ENCODE measurements around the gene ZNF286A. TPM values are rescaled to one million over a fixed set of nuclear protein-coding genes. Genes with fewer than 3 reads are reported as not detected.

ZNF286A gene
- total and polyA plus RNA-seq, 4 donors: 1.1 to 7.5 (median 4.1) TPM

GRCh38 chr17:15654886-15655561 is 44.5 kb upstream of the ZNF286A start:
- Histone ChIP-seq H3K36me3 (ENCODE audit: control insufficient read depth in 4 of 4, insufficient read depth in 3 of 4, low read depth in 1 of 4, low read length in 3 of 4) (peaks cover 0 to 3% (median 0%) of the 10 kb centered on the region in 4 donors), H3K27me3 (ENCODE audit: control insufficient read depth in 4 of 4, insufficient read depth in 4 of 4, low read length in 3 of 4) (no peaks in the 10 kb centered on the region), H3K9ac (ENCODE audit: low read depth in 1 of 2, low read length in 2 of 2) (no peak overlapping the region), H3K27ac (ENCODE audit: low read depth in 1 of 2, low read length in 2 of 2) (no peak overlapping the region), H3K4me1 (ENCODE audit: control insufficient read depth in 4 of 4, insufficient read depth in 4 of 4, low read length in 3 of 4) (peaks cover 0 to 7% (median 3%) of the 10 kb centered on the region in 4 donors), H3K9me3 (ENCODE audit: control insufficient read depth in 4 of 4, low read length in 3 of 4) (no peaks in the 10 kb centered on the region), H3K4me3 (ENCODE audit: low read depth in 1 of 3, low read length in 3 of 3) (no peak overlapping the region)
- WGBS: 80% methylated on average over 3 of the region's 3 CpGs
- TF ChIP-seq TAF1 (conservative IDR thresholded peaks at IDR 0.05) (no peak), MAX (IDR thresholded peaks at IDR 0.05) (no peak), RAD21 (IDR thresholded peaks at IDR 0.05) (no peak), NR2F2 (IDR thresholded peaks at IDR 0.05) (no peak), HNF4G (IDR thresholded peaks at IDR 0.05) (no peak), FOXA2 (IDR thresholded peaks at IDR 0.05) (no peak), FOXA1 (IDR thresholded peaks at IDR 0.05) (no peak), JUND (IDR thresholded peaks at IDR 0.05) (no peak), HNF4A (conservative IDR thresholded peaks at IDR 0.05) (no peak), SP1 (IDR thresholded peaks at IDR 0.05) (no peak), EGR1 (IDR thresholded peaks at IDR 0.05; ENCODE audit: low read depth in 2 of 2) (no peak), YY1 (IDR thresholded peaks at IDR 0.05) (no peak), GABPA (IDR thresholded peaks at IDR 0.05 in 1 of 2, conservative IDR thresholded peaks at IDR 0.05 in 1 of 2) (no peak), RXRA (IDR thresholded peaks at IDR 0.05) (no peak), CTCF (IDR thresholded peaks at IDR 0.05; ENCODE audit: low read depth, low read length, missing input control) (no peak), REST (IDR thresholded peaks at IDR 0.05) (no peak)
- no peak for DNase-seq (ENCODE audit: low spot score)

GRCh38 chr17:15657868-15658267 is 41.7 kb upstream of the ZNF286A start:
- H3K4me3 ChIP-seq (ENCODE audit: low read depth in 1 of 3, low read length in 3 of 3): no peak overlapping the region
- no peak overlapping the region for H3K27ac ChIP-seq (ENCODE audit: low read depth in 1 of 2, low read length in 2 of 2)
- peaks cover 0 to 5% (median 1%) of the 10 kb centered on the region in 4 donors for H3K36me3 ChIP-seq (ENCODE audit: control insufficient read depth in 4 of 4, insufficient read depth in 3 of 4, low read depth in 1 of 4, low read length in 3 of 4)
- H3K9ac ChIP-seq (ENCODE audit: low read depth in 1 of 2, low read length in 2 of 2): no peak overlapping the region
- no peaks in the 10 kb centered on the region for H3K4me1 ChIP-seq (ENCODE audit: control insufficient read depth in 4 of 4, insufficient read depth in 4 of 4, low read length in 3 of 4)
- no peaks in the 10 kb centered on the region for H3K9me3 ChIP-seq (ENCODE audit: control insufficient read depth in 4 of 4, low read length in 3 of 4)
- no peaks in the 10 kb centered on the region for H3K27me3 ChIP-seq (ENCODE audit: control insufficient read depth in 4 of 4, insufficient read depth in 4 of 4, low read length in 3 of 4)
- DNase-seq (ENCODE audit: low spot score): no peak
- TF ChIP-seq FOXA1 (IDR thresholded peaks at IDR 0.05) (no peak), SP1 (IDR thresholded peaks at IDR 0.05) (no peak), REST (IDR thresholded peaks at IDR 0.05) (no peak), GABPA (IDR thresholded peaks at IDR 0.05 in 1 of 2, conservative IDR thresholded peaks at IDR 0.05 in 1 of 2) (no peak), MAX (IDR thresholded peaks at IDR 0.05) (no peak), TAF1 (conservative IDR thresholded peaks at IDR 0.05) (no peak), HNF4A (conservative IDR thresholded peaks at IDR 0.05) (no peak), EGR1 (IDR thresholded peaks at IDR 0.05; ENCODE audit: low read depth in 2 of 2) (no peak), RAD21 (IDR thresholded peaks at IDR 0.05) (no peak), ZBTB33 (IDR thresholded peaks at IDR 0.05) (no peak), RXRA (IDR thresholded peaks at IDR 0.05) (no peak), CTCF (IDR thresholded peaks at IDR 0.05; ENCODE audit: low read depth, low read length, missing input control) (no peak)
